GM18907 (cell line): ENCODE results near the gene NEUROD1.

Experiments
- ATAC-seq: cut with Tn5 transposase; IDR thresholded peaks from one replicate; pipeline ENCODE4 v1.9.1; 2021; ENCODE audit warnings: mild to moderate bottlenecking, moderate library complexity; ENCODE audit not compliant: unreplicated experiment

Gene NEUROD1

GRCh38 chr2:181680937-181681811 lies 857 bp upstream of the NEUROD1 start:
- ATAC-seq = no peak

DNA sequence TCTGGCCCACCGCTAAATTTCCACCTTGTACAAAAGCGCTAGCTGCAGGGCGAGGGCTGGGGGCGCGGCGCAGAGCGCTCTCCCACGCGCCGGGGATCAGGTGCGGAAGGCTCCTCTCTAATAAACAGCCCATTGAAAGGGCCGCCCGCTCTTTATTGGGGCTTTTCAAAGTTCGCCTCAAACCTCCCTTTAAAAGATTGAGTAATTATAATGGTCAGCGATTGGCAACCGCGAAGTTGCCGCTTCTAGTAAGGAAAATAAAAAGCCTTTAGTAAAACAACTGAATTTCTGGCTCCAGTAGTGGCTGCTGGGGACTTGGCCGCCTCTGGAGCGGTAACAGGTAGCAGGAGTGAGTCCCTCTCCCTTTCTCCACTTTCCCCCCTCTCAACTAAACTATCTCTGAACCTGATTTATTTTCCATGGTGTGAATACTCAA lies 755 bp downstream of the NEUROD1 start:
- no peak for ATAC-seq

DNA sequence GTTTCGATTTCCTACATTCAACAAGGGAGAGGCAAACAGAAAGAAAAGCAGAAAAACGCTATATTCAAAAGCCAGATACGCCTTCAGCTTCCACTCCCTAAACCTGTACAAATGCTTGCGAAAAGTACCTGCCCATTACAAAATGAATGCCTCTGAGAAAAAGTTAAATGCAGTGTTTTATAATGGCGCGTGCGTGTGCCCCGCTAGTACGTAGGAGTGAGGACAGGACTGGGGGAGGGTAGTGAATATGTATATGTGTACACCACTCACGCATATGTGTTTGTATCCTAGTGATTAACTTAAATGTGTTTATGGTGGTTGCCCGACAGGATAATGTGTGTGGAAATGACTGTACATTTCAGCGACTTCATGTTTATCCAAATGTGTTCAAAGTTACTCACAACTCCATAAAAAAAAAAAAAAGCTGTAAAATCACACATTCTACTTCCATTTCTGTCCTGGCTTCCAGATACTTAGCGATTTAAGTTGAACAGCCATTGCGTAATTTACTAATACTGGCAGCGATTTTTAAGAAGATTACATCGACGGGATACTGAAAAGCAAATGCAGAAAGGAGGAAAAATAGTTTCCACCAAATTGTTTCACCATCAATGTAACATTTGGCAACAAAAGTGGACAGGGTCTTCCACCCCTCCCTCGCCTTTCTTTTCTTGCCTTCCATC lies 1.3 kb downstream of the NEUROD1 start:
- ATAC-seq = no peak

GRCh38 chr2:181677912-181678586 lies 2.3 kb downstream of the NEUROD1 start:
- ATAC-seq = peak; percentile 39

DNA sequence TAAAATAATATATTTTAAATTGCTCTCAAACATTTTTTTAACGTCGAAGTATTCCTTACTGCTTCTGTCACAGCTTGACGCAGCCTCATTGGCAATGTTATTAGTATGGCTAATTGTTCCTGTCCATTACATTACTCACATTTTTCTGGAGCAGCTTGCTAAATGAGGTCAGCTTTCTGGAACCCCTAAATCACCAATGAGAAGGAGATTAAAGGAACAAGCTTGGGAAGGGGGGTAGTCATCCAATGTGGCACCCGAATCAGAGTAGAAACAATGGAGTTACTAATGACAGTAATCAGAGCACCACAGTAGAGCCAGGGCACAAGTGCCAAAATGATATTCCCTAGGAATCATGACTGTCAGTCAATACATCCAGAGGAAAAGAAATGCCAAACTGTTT lies 5.1 kb downstream of the NEUROD1 start:
- no peak for ATAC-seq

GRCh38 chr2:181674461-181674860 lies 5.9 kb downstream of the NEUROD1 start:
- ATAC-seq = no peak

DNA sequence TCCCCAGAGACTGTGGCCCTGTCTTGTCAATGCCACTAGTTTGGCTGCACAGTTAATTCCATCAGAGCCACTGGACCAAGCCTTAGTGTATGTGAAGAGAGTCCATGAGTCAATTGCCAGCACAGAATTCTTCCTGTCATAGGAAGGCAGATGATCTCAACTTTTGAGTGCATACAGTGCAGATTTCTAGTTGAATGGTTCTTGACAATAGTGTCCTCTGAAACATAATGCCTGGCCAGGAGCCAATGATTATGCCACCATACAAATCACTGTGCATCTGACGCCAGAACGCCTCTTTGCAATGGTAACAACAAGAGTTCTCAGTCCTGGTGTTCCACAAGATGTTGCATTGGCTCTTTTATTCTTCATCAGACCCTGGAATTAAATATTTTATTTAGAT lies 7.1 kb downstream of the NEUROD1 start:
- peak; percentile 36 for ATAC-seq

DNA sequence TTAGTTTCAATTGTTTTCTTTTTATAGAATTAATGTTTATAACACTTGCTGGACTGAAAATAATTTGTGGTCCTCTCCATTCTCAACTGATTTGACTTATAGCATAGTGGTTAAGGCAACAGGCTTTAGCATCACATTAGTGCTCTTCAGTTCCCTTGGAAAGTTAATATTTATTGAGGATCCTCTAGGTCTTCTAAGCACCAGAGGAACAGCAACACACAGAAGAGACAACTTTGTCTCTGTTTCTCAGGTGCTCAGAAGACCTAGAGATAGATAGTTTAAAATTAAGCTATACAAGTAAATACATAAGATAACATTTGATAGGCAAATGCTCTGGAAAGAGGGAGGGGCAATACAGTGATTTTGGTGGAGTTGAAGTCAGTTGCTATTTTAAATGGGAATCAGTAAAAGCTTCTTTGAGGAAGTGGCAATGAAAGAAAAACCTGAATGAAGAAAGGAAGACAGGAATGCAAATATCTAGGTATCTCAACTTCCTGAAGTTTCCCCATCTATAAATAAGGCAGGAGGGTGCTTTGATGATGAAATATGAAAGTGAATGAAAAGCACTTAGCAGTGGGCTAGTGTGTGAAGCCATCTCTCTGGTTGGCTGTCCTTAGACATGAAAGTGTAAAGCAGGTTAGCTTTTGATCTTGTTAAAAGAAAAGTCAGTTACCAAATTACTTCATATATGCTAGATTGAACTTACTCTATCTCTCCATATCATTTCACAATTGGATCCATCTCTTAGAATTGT lies 7.9 kb downstream of the NEUROD1 start:
- peak; percentile 85 for ATAC-seq

- no peak for ATAC-seq
Measured at GRCh38 chr2:181670632-181671031, 9.7 kb downstream of the NEUROD1 start.

GRCh38 chr2:181667234-181667633 lies 13.1 kb downstream of the NEUROD1 start:
- no peak for ATAC-seq

DNA sequence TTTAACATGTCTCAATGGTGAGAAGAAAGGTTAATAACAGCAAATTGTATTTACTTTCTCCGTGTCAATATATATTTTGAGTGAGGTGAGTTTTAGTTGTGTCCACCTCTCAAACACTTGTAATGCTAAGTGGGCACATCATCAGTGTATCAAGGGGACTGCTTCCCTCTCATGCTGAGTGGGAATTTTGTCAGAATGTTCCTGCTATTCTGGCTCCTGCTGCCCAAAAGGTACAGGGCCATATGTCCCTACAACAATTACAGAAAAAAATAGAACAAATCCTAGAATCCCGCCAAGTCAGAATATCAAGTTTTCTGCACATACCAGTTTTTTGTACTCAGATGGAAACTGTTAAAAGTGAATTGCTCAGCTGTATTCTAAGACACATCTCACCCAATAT lies 18.0 kb downstream of the NEUROD1 start:
- ATAC-seq = no peak

DNA sequence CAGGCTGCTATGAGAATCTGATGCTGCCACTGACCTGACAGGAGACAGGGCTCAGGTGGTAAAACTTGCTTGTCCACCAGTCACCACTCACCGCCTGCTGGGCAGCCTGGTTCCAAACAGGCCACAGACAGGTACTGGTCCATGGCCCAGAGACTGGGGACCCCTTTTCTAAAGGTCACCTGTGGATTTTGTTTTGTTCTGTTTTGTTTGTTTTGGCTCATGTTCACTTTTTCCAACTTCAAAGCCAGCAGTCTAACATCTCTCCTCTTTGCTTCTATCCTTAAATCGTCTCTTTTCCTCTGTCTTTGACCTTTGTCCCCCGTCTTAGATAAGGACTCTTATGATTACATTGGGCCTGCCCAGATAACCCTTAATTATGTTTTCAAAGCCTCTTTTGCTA lies 20.1 kb downstream of the NEUROD1 start:
- no peak for ATAC-seq

DNA sequence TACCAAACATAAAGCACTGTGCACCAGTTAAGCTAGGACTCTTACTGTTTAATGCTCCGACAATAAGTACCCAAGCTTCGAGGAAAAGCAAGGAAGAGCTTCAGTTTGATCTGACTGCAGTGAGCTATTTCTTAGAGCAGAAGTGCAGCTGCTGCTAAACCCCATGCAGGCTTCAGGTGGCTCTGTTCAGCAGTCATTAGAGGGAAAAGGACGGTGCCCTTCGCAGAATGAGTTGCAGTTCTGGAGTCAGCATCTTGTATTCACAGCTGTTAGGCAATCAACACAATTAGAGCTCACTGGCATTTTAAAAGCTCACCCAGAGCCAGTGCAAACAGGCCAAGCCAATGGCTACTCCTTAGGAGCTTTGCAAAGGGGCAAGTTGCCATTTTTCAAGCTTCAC lies 21.9 kb downstream of the NEUROD1 start:
- no peak for ATAC-seq

DNA sequence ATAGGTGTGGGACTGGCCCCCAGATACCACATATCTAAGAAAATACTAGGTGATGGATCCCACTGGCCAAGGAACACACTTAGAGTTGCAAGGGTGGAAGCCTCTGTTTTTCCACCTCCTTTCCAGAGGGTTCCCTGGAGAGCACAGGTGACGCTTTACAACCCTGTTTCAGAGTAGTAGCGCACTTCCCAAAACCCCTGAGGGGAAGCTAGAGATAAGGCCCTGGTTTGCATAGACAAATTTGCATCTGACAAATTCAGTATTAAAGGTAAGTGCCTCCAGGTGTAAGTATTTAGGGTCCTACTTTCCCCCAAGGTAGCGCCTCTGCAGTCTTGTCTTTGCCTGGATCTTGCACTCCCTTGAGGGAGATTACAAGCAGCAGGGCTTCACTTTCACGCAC lies 22.9 kb downstream of the NEUROD1 start:
- no peak for ATAC-seq

DNA sequence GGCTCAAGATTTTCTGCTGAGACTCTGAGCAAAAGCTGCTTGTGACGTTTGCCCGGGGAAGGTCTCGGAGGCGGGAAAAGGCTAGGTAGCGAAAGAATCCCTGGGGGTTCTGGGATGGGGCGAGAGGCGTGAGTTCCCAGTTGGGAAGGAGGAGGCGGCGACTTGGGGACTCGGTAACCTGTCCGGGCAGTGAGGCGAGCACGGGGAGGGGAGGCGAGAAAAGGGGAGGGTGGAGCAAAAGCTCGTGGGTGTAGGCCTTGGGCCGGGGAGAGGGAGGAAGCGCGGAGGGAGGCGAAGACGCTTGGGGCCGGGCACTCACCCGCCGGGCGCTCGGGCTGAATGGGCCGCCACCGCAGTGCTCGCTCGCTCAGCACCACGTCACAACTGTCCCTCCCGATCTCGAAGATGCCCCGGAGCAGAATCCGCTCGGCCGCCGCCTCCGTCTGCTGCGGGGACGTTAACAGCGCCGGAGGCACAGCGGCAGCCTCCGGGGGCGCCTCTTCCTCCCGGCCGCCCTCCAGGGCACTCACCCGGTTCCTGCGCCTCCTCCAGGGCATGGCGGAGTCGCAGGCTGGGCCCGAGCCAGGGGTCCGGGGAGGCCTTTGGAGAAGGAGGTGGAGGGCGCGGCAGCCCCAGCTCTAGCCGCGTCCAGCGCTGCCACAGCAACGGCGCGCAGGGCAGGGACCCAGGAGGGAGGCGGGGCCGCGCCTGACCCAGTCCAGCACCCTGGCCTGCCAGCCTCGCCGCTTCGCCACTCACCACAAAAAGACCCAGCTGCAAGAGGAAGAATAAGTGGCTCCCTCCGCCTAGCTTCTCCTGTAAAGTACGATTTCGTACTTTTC lies 23.6 kb downstream of the NEUROD1 start, which contains the start of gene CERKL:
Gene CERKL (minus strand): TSS at position 656 of the 842 bp plus-strand sequence. CDS start 99 bp downstream, at position 557.
- ATAC-seq = peak; percentile 96

GRCh38 chr2:181655519-181655918 lies 24.8 kb downstream of the NEUROD1 start:
- ATAC-seq = no peak

- ATAC-seq = no peak
Measured at GRCh38 chr2:181649436-181649979, 30.8 kb downstream of the NEUROD1 start.

DNA sequence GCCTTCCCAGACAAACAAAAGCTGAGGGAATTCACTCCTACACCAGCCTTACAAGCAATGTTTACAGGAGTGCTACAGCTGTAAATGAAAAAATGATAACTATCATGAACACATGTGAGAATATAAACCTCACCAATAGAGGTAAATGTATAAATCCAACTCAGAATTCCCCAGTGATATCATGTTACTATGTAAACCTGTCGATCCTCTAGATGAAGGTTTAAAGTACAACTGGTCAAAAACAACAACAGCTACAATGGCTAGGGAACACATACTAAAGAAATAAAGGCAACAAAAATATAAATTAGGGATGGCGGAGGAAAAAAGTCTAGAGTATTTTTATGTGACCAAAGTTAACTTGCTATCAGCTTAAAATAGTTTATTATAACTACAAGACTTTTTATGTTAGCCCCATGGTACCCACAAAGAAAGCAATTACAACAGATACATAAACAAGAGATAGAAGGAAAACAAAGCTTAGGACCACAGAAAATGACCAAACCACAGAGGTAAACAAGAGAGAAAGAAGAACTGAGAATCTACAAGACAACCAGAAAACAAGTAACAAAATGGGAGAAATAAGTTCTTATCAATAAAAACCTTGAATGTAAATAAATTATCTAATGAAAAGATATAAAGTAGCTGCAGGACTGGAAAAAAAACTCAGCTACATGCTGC lies 31.7 kb downstream of the NEUROD1 start:
- ATAC-seq = no peak

DNA sequence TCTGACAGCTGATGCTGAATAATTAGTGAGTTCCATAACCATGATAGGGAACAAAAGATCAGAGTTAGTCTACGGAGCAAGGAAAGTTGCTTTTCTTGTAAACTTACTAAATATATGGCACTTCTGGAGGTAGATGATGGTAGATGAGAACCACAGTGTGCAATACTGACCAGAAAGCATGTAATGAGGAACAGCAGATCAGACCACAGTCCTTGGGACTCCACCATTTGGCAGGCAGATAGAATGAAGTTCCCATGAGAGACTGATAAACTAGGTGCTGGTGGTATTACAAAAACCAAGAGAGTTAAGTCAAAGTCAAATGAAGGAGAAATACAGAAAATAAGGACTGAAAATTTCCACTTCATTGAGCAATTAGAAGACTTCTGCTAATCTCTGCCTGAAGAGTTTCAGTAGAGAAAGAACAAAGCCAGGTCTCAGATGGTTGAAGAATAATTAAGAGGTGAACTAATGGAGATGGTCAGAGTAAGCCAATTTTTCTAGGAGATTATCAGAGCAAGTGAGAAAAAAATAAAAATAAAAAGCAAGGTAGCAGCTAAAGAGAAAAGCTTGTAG lies 33.8 kb downstream of the NEUROD1 start:
- peak; percentile 70 for ATAC-seq
